Measurements from ENCODE around the gene CREB3L2.

Gene CREB3L2

GRCh38 chr7:137891016-137891655 is 110.8 kb downstream of the CREB3L2 start:
- DNase-seq, result no peak

GRCh38 chr7:137890449-137890921 is 111.4 kb downstream of the CREB3L2 start:
- DNase-seq, result no peak

- no peak for DNase-seq
Observed at GRCh38 chr7:137888241-137888640, 113.6 kb downstream of the CREB3L2 start.

- no peak for DNase-seq
Observed at GRCh38 chr7:137886746-137887145, 115.1 kb downstream of the CREB3L2 start.

- DNase-seq, result no peak
Observed at GRCh38 chr7:137886281-137886680, 115.6 kb downstream of the CREB3L2 start.

- DNase-seq, result no peak
Observed at GRCh38 chr7:137885678-137886077, 116.2 kb downstream of the CREB3L2 start.

GRCh38 chr7:137882806-137883205 is 119.1 kb downstream of the CREB3L2 start:
- no peak for DNase-seq

GRCh38 chr7:137882261-137882668 is 119.6 kb downstream of the CREB3L2 start:
- DNase-seq, result no peak

GRCh38 chr7:137881607-137882260 is 120.2 kb downstream of the CREB3L2 start:
- DNase-seq, result no peak

GRCh38 chr7:137880432-137880831 is 121.5 kb downstream of the CREB3L2 start:
- no peak for DNase-seq

- DNase-seq, result no peak
Observed at GRCh38 chr7:137879357-137880158, 122.3 kb downstream of the CREB3L2 start.

- no peak for DNase-seq
Observed at GRCh38 chr7:137878333-137878961, 123.4 kb downstream of the CREB3L2 start.

GRCh38 chr7:137877027-137877675 is 124.7 kb downstream of the CREB3L2 start:
- DNase-seq, result no peak

GRCh38 chr7:137875746-137876145 is 126.1 kb downstream of the CREB3L2 start:
- DNase-seq, result no peak

- no peak for DNase-seq
Observed at GRCh38 chr7:137873979-137874777, 127.7 kb downstream of the CREB3L2 start.

GRCh38 chr7:137873524-137873923 is 128.4 kb downstream of the CREB3L2 start:
- DNase-seq, result no peak

GRCh38 chr7:137871170-137871915 is 130.5 kb downstream of the CREB3L2 start:
- no peak for DNase-seq

- no peak for DNase-seq
Observed at GRCh38 chr7:137870684-137871083, 131.2 kb downstream of the CREB3L2 start.

GRCh38 chr7:137870078-137870477 is 131.8 kb downstream of the CREB3L2 start:
- no peak for DNase-seq

- DNase-seq, result no peak
Observed at GRCh38 chr7:137869260-137869659, 132.6 kb downstream of the CREB3L2 start.

GRCh38 chr7:137867289-137867688 is 134.6 kb downstream of the CREB3L2 start:
- DNase-seq, result no peak

Data from RPMI8226 (cell line).